ENCODE results near the gene HOXA1. TPM values are rescaled to one million over a fixed set of nuclear protein-coding genes. Genes with fewer than 3 reads are reported as not detected.

HOXA1 gene
- total and polyA plus RNA-seq, 2 of the 4 experiments (the other 2 are of a cell fraction), result 0.54 to 1.8 TPM

GRCh38 chr7:27143023-27143949, 47.5 kb upstream of the HOXA1 start, which contains the start of gene HOXA5:
HOXA5 (minus strand) TSS chr7:27143681; CDS start chr7:27143607, 74 bp downstream.
- Histone ChIP-seq H3K56ac (ENCODE audit: extremely low read depth, insufficient read depth, low read length) (peak within 1 kb of the TSS; percentile 92), H2AK9ac (replicated peaks; ENCODE audit: low read depth, low read length, poor library complexity) (peak within 1 kb of the TSS; percentile 82), H4K5ac (ENCODE audit: low read depth, low read length) (peak within 1 kb of the TSS; percentile 76), H3K14ac (replicated peaks; ENCODE audit: low read depth, low read length) (peak within 1 kb of the TSS; percentile 95), H2BK15ac (ENCODE audit: low read depth, low read length) (peak within 1 kb of the TSS; percentile 33; the same call in 2 of the 3 replicates), H3K4me2 (ENCODE audit: low read depth, low read length) (peak within 1 kb of the TSS; percentile 94), H3K36me3 (ENCODE audit: control insufficient read depth, insufficient read depth, low read length) (peaks cover 9% of the 10 kb centered on the region), H2BK120ac (ENCODE audit: low read depth, low read length) (peak within 1 kb of the TSS; percentile 81), H4K20me1 (ENCODE audit: insufficient read depth, low read length) (no peaks in the 10 kb centered on the region), H4K91ac (ENCODE audit: insufficient read depth, low read depth, low read length) (peak within 1 kb of the TSS; percentile 76), H3K9ac (ENCODE audit: low read depth, low read length) (peak within 1 kb of the TSS; percentile 89), H4K8ac (ENCODE audit: low read depth in 2 of 2, low read length in 2 of 2) (peak within 1 kb of the TSS; percentile 58 to 84), H3K18ac (ENCODE audit: low read depth, low read length) (peak within 1 kb of the TSS; percentile 93), H2BK5ac (ENCODE audit: low read depth, low read length, poor library complexity, severe bottlenecking) (peak within 1 kb of the TSS; percentile 89), H2BK20ac (ENCODE audit: low read depth, low read length) (peak within 1 kb of the TSS; percentile 3; the same call in 1 of the 2 replicates), H3K27me3 (ENCODE audit: control insufficient read depth, insufficient read depth, low read length) (no peaks in the 10 kb centered on the region), H3K9me1 (ENCODE audit: insufficient read depth, low read length) (no peaks in the 10 kb centered on the region), H2AFZ (replicated peaks; ENCODE audit: low read length, poor library complexity) (peak within 1 kb of the TSS; percentile 90), H3K79me1 (ENCODE audit: low read depth in 1 of 2, low read length in 2 of 2) (peaks cover 9 to 38% of the 10 kb centered on the region in 2 experiments; a peak in 3 of 4 replicates), H2AK5ac (ENCODE audit: low read depth, low read length) (0 out of 2 replicates have a peak within 1 kb of the TSS, but pooled peaks have one; percentile 5), H3K9me3 (ENCODE audit: control insufficient read depth, insufficient read depth, low read length) (no peaks in the 10 kb centered on the region), H3K4me1 (ENCODE audit: control insufficient read depth, insufficient read depth, low read length) (peaks cover 16% of the 10 kb centered on the region), H3K27ac (ENCODE audit: insufficient read depth, low read length) (peak within 1 kb of the TSS; percentile 93), H3K4me3 (ENCODE audit: insufficient read depth, low read depth, low read length) (peak within 1 kb of the TSS; percentile 93), H3K4ac (ENCODE audit: low read depth, low read length) (peak within 1 kb of the TSS; percentile 80), H3K23ac (ENCODE audit: low read depth, low read length) (peak within 1 kb of the TSS; percentile 92)
- intact Hi-C loops (cut with micrococcal nuclease) (loop anchor here (1.0 to 5.0 kb wide), 4 partner anchors 457 to 1281 kb away; no protein-coding TSS in a partner anchor), dilution Hi-C loops (cut with HindIII; ENCODE audit: low sequenced_read_pairs, unreplicated experiment) (no loop called here), in situ Hi-C loops (cut with MboI; ENCODE audit: low sequenced_read_pairs) (loop anchor here (5.0 to 10.0 kb wide), 3 partner anchors 41 to 948 kb away; partner anchors contain the start of gene HOXA2)
- BruUV-seq (replicated peaks), result TSS peak; percentile 81
- WGBS, 2 experiments (ENCODE audit: extremely low coverage in 2 of 2, insufficient read length in 1 of 2), result 0% methylated on average over 55 of the region's 86 CpGs; no CpG with 5 or more reads in 1 of the 2 experiments
- ATAC-seq (ENCODE audit: low read depth) (peak; percentile 64), DNase-seq (peak; percentile 100)
- ChIA-PET POLR2A (ENCODE audit: unreplicated experiment) (interaction anchor here (1.3 kb wide), 1 partner anchor 35 kb away, joined by 5 read pairs; no protein-coding TSS in a partner anchor), CTCF (interaction anchor here (0.7 to 2.0 kb wide), 23 partner anchors 11 to 777 kb away, joined by 3 to 9 read pairs (median 4); no protein-coding TSS in a partner anchor)
- TF ChIP-seq USF2 (IDR thresholded peaks at IDR 0.05; ENCODE audit: low read depth, low read length) (peak; percentile 90), ELK1 (IDR thresholded peaks at IDR 0.05; ENCODE audit: borderline replicate concordance, low read depth, low read length) (no peak), NFE2L2 (IDR thresholded peaks at IDR 0.05; ENCODE audit: low read depth, low read length) (no peak), BHLHE40 (IDR thresholded peaks at IDR 0.05; ENCODE audit: low read depth, low read length) (peak; percentile 95), RCOR1 (IDR thresholded peaks at IDR 0.05; ENCODE audit: insufficient replicate concordance, low read length) (no peak), RFX5 (IDR thresholded peaks at IDR 0.05; ENCODE audit: low read depth, low read length) (no peak), CEBPB (IDR thresholded peaks at IDR 0.05; ENCODE audit: low read depth, low read length) (peak; percentile 98), RAD21 (IDR thresholded peaks at IDR 0.05; ENCODE audit: low read length) (peak; percentile 95), CHD1 (IDR thresholded peaks at IDR 0.05; ENCODE audit: low read depth, low read length) (no peak), SMC3 (IDR thresholded peaks at IDR 0.05; ENCODE audit: low read depth, low read length) (peak; percentile 75), MAZ (IDR thresholded peaks at IDR 0.05; ENCODE audit: borderline replicate concordance, low read depth, low read length) (peak; percentile 92), MXI1 (IDR thresholded peaks at IDR 0.05; ENCODE audit: borderline replicate concordance, low read depth, low read length) (peak; percentile 58; the same call in 1 of the 2 replicates)

All from IMR-90 (cell line).